ENCODE data around the gene KIF17. TPM values are rescaled to one million over a fixed set of nuclear protein-coding genes. Genes with fewer than 3 reads are reported as not detected.

The KIF17 gene
- total RNA-seq, 6 experiments from 2014 or later: 1.0 to 3.2 (median 1.3) TPM

DNA sequence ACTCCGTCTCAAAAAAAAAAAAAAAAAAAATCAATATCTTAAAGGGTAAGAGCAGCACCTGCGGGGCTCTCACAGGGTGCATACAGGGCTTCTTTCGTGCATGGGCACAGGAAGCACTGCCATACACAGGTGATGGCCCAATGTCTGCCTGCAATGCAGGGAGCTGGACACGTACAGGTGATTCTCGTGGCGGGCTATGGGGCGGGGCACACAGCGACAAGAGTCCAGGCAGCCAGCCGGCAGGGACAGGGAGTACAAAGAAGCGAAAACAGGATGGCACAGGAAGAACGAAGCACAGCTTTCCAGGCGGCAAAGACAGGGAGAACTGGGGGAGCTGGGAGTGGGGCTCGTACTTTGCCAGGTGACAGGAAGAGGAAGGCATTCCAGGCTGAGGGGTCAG, 1.6 kb downstream of the KIF17 start:
- no peak for DNase-seq
- H3K36me3 ChIP-seq: no peaks in the 10 kb centered on the region
- WGBS (ENCODE audit: insufficient coverage, low coverage, low lambda C conversion rate, missing lambda C conversion rate): 83% methylated on average over 2 of the region's 13 CpGs
- no peak overlapping the region for H3K4me3 ChIP-seq
- H3K27me3 ChIP-seq: no peaks in the 10 kb centered on the region
- TF ChIP-seq, protein P1, sequence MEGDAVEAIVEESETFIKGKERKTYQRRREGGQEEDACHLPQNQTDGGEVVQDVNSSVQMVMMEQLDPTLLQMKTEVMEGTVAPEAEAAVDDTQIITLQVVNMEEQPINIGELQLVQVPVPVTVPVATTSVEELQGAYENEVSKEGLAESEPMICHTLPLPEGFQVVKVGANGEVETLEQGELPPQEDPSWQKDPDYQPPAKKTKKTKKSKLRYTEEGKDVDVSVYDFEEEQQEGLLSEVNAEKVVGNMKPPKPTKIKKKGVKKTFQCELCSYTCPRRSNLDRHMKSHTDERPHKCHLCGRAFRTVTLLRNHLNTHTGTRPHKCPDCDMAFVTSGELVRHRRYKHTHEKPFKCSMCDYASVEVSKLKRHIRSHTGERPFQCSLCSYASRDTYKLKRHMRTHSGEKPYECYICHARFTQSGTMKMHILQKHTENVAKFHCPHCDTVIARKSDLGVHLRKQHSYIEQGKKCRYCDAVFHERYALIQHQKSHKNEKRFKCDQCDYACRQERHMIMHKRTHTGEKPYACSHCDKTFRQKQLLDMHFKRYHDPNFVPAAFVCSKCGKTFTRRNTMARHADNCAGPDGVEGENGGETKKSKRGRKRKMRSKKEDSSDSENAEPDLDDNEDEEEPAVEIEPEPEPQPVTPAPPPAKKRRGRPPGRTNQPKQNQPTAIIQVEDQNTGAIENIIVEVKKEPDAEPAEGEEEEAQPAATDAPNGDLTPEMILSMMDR (IDR thresholded peaks at IDR 0.05): no peak
- no peak for TF ChIP-seq POLR2A (IDR thresholded peaks at IDR 0.05)
- H3K4me1 ChIP-seq: peaks cover 0 to 5% (median 0%) of the 10 kb centered on the region in 4 donors
- H3K9me3 ChIP-seq: no peaks in the 10 kb centered on the region
- no peak overlapping the region for H3K27ac ChIP-seq
- ATAC-seq: no peak
- intact Hi-C loops (cut with DNase I): no loop called here

DNA sequence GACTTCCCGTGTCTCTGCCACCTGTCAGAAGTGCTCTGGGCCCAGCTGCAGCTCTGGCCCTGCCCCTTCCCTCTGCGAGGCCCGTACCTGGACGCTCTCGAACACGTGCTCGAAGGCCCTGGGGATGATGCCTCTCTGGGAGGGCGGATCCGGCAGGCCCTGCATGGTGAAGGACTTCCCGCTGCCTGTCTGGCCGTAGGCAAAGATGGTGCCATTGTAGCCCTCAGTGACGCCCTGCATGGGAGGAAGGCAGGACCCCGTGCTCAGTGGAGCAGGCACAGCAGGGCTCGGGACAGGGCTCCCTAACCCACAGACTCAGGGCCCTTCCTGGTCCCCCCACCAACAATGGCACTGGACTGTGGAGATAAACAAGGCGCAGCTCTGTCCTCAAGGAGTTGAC, 2.4 kb downstream of the KIF17 start:
- Histone ChIP-seq H3K9me3 (no peaks in the 10 kb centered on the region), H3K27me3 (no peaks in the 10 kb centered on the region), H3K4me3 (no peak overlapping the region), H3K4me1 (peaks cover 0 to 5% (median 0%) of the 10 kb centered on the region in 4 donors), H3K27ac (no peak overlapping the region), H3K36me3 (no peaks in the 10 kb centered on the region)
- no peak for TF ChIP-seq POLR2A (IDR thresholded peaks at IDR 0.05)
- TF ChIP-seq, protein P1 (IDR thresholded peaks at IDR 0.05): no peak
- intact Hi-C loops (cut with DNase I): no loop called here
- WGBS (ENCODE audit: insufficient coverage, low coverage, low lambda C conversion rate, missing lambda C conversion rate): 86% methylated on average over 1 of the region's 15 CpGs
- no peak for ATAC-seq
- no peak for DNase-seq

DNA sequence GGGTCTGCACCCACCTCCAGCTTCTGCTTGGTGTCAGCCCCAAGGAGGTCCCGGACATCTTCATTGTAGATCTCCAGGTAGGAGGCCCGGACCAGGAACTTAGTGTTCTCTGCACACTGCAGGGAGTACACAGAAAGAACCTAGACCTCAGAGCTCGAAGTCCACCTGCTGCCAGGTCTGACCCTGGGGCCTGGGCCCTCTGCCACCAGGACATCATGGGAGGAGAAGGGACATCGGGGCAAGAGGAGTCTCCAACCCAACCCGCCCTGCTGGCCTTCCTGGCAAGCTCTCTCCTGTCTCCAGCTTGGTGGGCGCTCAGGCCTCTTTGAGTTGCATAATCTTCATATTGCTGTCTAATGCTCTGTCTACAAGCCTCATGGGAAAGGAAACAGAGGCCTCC, 4.4 kb downstream of the KIF17 start:
- intact Hi-C loops (cut with DNase I): no loop called here
- Histone ChIP-seq H3K27ac (no peak overlapping the region), H3K4me3 (no peak overlapping the region), H3K36me3 (no peaks in the 10 kb centered on the region), H3K4me1 (peaks cover 0 to 5% (median 0%) of the 10 kb centered on the region in 4 donors), H3K27me3 (no peaks in the 10 kb centered on the region), H3K9me3 (no peaks in the 10 kb centered on the region)
- 13% methylated on average over 5 of the region's 6 CpGs for WGBS (ENCODE audit: insufficient coverage, low coverage, low lambda C conversion rate, missing lambda C conversion rate)
- ATAC-seq (peak; percentile 70 to 82 (median 76)), DNase-seq (peak; percentile 69 to 85 (median 82))
- TF ChIP-seq, protein P1 (IDR thresholded peaks at IDR 0.05): no peak
- no peak for TF ChIP-seq POLR2A (IDR thresholded peaks at IDR 0.05)

DNA sequence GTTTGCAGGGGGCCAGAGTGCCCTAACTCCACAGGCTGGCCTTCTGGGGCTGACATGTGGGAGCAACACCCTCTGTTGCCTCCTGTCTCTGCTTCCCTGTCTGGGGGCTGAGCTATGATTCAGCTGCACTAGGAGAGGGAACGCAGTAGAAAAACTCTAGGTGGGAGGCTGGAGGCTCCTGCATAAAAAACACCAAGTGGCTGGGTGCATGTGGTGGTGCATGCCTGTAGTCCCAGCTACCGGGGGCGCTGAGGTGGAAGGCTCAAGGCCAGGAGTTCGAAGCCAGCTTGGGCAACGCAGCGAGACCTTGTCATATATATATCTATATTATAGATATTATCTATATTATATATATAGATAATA, 5.6 kb downstream of the KIF17 start:
- TF ChIP-seq POLR2A (IDR thresholded peaks at IDR 0.05): no peak
- TF ChIP-seq, protein P1 (IDR thresholded peaks at IDR 0.05): no peak
- Histone ChIP-seq H3K36me3 (no peaks in the 10 kb centered on the region), H3K4me1 (peaks cover 0 to 1% (median 0%) of the 10 kb centered on the region in 4 donors), H3K4me3 (no peak overlapping the region), H3K27me3 (no peaks in the 10 kb centered on the region), H3K9me3 (no peaks in the 10 kb centered on the region), H3K27ac (no peak overlapping the region)
- ATAC-seq (no peak), DNase-seq (no peak)
- 86% methylated on average over 6 of the region's 6 CpGs for WGBS (ENCODE audit: insufficient coverage, low coverage, low lambda C conversion rate, missing lambda C conversion rate)
- intact Hi-C loops (cut with DNase I): no loop called here
